Renal cortex interstitium (tissue), 11 donors: ENCODE data around the gene DTX1. TPM values are rescaled to one million over a fixed set of nuclear protein-coding genes. Genes with fewer than 3 reads are reported as not detected.
"Not testable (repeated sequence)": the region's sequence is repeated elsewhere in the genome, so short reads cannot be mapped to it uniquely, and the experiment has no call there.

Experiments
- DNase-seq, 11 donors: peaks; one replicate each; pipeline ENCODE4 v3.0.0-alpha.2; 2013; ENCODE audit warnings: low read depth in 9 of 11, low spot score in 4 of 11; ENCODE audit errors: extremely low read depth in 1 of 11
- polyA plus RNA-seq, 3 donors: library from polyadenylated mRNA; unstranded; fragments of 120-200 nt; gene quantifications; one replicate each; pipeline ENCODE4 v1.2.1, GENCODE V29; 2013; ENCODE audit not compliant: insufficient read length in 3 of 3

The DTX1 gene
- polyA plus RNA-seq, 3 donors = 11.5 to 15.2 (median 13.1) TPM

DNA sequence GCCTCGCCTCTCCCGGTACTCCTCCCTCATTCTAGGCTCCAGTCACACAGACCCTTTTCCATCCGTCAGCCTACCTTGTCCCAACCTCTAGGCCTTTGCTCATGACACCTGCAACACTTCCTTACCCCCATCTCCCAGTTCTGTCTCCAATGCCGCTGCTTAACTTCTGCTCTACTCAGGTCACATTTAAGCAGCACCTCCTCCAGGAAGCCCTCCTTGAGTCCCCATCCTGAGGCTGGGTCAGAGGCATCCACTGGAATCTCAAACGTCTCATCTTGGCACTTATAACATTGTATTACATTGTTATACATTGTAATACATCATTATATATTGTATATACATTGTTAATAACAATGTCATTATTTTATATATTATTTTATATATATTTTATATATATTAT lies 46.3 kb downstream of the DTX1 start:
- no peak for DNase-seq

DNA sequence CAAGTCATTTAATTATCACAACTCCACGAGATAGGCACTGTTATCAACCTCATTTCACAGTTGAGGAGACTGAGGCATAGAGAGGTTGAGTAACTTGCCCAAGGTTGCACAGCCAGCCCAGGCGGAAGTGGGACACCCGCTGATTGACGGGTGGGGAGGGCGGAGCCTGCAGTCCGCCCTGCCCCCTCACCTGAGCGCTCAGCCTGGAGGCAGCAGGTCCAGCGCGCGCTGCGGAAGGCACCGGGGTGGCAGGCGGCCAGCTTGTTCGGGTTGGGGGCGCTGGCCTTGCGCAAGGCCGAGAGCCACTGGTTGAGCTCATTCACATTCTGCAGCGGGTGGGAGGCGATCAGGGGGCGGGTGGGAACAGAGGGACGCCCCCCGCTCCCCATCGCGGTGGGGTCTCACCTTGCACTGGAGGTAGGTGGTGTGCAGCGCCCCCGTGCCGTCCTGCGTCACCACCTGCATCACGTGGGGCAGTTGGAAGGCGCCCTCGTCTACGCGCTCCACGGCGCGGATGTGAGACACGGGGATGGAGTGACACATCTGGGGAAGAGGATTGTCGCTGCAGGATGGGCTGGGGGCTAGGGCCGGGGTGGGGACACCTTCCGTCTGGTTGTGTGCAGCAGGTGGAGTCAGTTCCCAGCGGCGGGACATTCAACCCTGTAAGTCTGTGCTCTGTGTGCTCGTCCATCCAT lies 47.4 kb downstream of the DTX1 start:
- DNase-seq = peak in 3 of 11 donors; percentile 20 to 34 (median 24)

DNA sequence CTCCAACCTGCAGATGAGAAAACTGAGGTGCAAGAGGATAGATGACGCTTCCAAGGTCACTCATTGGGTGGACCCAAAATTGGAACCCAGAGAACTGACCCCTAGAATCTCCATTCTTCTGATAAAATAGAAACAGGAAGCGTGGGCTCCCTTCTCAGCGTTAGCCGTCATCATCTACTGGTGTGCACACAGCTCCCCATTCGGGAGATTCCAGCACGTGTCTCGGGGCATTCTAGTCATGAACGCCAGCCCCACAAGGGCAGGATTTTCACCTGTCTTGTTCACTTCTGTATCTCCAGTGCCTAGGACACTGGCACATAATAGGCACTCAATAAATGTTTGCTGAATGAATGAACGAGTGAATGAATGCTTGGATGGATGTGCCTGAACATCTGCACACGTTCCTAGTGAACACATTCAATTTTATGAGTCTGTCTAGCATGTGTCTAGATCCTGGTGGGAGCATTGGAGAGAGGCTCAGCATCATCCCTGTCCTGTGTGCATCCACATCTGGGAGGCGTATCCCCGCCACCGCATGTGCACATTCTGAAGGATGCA lies 48.5 kb downstream of the DTX1 start:
- no peak for DNase-seq

GRCh38 chr12:113105606-113106271 lies 49.2 kb downstream of the DTX1 start:
- no peak for DNase-seq

- no peak for DNase-seq
These were observed 49.8 kb downstream of the DTX1 start for GRCh38 chr12:113106361-113106760.

GRCh38 chr12:113108308-113108707 lies 51.8 kb downstream of the DTX1 start:
- DNase-seq = no peak

GRCh38 chr12:113109360-113109759 lies 52.8 kb downstream of the DTX1 start:
- no peak for DNase-seq

DNA sequence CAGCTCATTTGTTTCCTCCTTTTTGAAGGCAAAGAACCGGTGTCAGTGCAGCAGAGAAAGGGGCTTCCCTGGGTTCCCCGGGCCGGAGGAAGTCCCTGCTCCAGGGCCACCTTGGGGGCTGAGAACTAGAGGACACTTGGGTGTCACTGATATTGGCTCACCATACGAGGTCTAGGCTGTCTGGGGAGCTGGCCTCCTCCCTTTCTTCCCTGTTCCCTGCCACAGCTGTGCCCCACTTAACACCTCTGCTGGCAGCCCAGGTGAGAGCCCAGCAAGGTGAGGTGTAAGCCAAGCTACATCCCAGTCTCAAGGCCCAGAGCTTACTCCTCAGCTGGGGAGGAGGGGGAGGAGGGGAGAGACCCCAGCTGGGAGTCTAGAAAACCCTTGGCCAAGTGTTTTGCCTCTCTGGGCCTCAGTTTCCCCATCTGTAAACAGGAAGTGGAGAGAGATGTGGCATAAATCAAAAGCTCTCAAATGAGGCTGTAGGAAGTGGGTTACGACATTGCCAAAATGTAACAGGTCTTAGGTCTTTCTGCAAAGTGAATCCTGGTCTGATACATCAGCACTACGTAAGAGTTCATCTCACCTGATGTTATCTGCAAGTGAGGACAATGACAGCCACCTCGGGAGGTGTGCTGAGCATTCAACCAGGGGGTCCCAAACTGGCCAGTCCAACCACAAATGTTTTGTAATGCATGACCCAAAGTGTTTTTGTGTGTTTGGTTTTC lies 53.5 kb downstream of the DTX1 start:
- no peak for DNase-seq

GRCh38 chr12:113111247-113111646 lies 54.7 kb downstream of the DTX1 start:
- DNase-seq = no peak

GRCh38 chr12:113112043-113112899 lies 55.7 kb downstream of the DTX1 start:
- no peak for DNase-seq

DNA sequence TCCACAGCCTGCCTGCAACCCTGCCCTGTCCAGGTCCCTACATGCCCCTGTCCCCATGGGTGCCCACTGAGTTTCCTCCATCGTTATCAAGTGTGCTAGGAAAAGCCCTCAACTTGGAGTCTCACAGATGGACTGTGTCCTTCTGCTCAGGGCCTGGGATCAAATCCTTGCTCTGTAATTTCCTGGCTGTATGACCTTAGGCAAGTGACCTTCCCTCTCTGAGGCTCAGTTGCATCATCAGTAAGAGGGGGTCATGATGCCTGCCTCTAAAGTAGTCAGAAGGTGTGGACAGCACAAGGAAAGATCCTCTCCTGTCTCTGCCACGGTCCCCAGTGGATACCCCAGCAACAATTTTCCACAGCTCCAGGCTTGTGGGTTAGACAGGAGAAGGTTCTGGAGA lies 56.9 kb downstream of the DTX1 start:
- no peak for DNase-seq

DNA sequence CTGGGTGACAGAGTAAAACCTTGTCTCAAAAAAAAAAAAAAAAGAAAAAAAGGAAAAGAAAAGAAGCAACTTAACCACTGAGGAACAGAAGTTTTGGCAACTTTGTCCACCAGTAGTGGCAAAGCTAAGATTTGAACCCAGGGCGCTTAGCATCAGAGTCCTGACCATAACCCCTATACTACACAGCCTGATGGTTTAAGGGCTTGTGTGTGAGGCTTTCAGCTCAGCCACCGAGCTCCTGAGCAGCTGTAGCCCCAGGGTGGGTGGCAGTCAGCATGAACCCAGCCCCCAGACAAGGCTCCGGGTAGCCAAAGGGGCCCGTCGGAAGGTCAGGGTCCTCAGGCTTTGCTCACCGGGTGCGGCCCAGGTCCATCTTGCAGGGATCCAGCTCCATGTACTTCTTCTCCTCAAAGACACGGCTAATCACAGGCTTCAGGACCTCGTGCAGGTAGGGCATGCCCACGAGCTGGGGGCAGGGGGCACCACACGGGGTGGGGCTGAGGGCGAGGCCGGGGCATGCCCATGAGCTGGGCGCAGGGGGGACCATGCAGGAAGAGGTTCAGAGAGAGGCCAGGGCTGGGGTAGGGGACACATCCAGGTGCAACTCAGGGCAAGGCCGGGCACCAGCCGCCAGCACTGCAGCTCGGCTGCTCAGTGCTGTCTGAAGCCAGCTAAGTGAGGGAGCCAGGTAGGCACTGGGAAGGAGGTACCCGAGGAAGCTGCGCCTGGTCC lies 58.1 kb downstream of the DTX1 start:
- no peak for DNase-seq

DNA sequence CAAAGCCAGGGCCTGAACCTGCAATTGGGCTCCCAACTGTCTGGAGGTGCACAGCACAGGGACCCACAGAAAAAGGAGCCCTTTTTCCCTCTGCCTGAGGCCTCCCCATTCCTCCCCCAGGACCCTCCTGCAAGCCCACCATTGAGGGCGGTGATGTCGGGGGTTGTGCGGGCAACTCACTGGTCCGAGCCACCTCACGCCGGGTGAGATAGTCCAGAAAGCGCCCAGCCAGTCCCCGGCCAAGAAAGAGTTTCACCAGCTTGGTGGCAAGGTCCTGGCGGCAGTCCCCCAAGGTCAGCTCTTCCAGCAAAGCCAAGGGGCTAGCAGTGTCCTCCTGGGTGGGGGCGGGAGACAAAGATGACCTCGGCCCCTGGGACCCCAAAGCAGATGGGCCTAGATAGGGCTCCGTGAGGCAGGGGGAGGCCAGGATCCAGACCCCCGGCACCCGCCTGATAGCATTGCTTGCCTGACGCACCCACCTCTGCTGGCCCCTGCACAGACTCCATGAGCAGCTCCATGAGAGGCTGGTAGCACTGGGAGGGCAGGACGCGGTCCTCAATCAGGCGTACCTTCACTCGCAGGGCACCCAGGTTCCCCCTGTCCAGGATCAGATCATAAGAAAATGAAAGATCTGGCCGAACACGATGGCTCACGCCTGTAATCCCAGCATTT lies 59.1 kb downstream of the DTX1 start:
- DNase-seq = no peak

GRCh38 chr12:113116875-113117274 lies 60.3 kb downstream of the DTX1 start:
- no peak for DNase-seq

DNA sequence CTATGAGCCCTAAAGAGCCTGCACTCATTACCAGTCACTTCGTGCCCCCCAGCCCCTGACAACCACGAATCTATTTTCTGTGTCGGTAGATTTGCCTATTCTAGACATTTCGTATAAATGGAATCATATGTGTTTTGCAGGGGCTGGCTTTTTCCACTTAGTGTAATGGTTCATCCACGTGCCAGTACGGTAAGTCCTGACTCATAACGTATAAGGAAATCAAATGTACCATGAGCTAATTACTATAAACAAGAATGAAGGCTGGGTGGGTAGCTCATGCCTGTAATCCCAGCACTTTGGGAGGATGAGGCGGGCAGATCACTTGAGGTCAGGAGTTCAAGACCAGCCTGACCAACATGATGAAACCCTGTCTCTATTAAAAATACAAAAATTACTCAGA lies 61.2 kb downstream of the DTX1 start:
- DNase-seq = not testable (repeated sequence)

DNA sequence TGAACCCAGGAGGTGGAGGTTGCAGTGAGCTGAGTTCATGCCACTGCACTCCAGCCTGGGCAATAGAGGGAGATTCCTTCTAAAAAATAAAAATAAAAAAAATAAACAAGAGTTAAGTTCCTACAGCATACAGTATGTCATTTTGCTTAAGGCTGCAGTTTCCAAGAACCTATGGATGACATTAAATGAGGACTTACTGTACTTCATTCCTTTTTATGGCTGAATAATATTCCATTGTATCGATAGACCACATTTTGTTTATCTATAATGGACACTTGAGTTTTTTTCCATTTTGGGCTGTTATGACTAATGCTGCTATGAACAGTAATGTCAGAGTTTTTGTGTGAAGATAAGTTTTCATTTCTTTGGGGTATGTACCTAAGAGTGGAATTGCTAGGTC lies 61.6 kb downstream of the DTX1 start:
- DNase-seq = no peak

DNA sequence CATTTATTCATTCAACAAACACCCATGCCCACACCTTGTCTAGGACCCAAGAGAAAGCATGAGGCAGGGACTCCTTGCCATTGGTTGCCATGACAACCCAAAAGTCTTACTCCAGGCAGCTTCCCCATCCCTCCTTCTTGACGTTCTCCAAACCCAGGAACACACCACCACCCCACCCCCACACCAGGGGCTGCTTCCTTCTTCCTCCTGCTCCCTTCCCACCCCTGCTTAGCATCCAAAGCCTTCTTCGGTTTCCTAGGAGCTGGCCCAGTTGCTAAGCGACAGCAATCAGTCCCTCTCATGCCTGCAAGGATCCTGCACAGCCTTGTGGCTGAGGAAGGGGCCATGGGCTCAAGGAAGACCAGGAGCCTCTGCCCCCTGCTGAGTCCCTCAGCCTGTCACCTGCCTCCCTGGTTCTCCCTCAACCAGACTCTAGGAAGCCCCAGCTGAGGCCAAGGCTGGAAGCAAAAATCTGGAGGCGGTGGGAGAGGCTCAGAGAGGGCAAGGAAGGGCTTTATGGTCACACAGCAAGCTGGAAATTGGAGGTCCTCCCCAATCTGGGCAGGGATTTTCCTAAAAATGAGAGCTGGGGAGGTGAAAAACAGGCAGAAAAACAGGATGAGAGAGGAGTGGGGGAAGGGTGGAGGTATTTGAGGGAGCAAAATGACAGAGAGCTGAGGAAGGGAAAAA lies 63.6 kb downstream of the DTX1 start:
- no peak for DNase-seq
